ENCODE data around the gene SPDYE3. TPM values are rescaled to one million over a fixed set of nuclear protein-coding genes. Genes with fewer than 3 reads are reported as not detected.
"Not testable (repeated sequence)": the region's sequence is repeated elsewhere in the genome, so short reads cannot be mapped to it uniquely, and the experiment has no call there.

The SPDYE3 gene
- total RNA-seq, 4 donors from 2014 or later: not detected

- Histone ChIP-seq H3K4me3 (replicated peaks in 1 of 3) (peak overlapping the region; percentile 18 to 73 (median 62)), H3K27ac (peak overlapping the region; percentile 74 to 93 (median 90))
- 0% methylated on average over 34 to 42 of the region's 85 CpGs for WGBS, 2 donors
- H3K9me3 ChIP-seq; intact Hi-C loops (cut with DNase I); H3K4me1 ChIP-seq; H3K27me3 ChIP-seq; H3K36me3 ChIP-seq: not testable (repeated sequence)
- DNase-seq: peak; percentile 93 to 94
- TF ChIP-seq CTCF (IDR thresholded peaks at IDR 0.05): peak in 2 of 6 experiments; percentile 9 to 12
- TF ChIP-seq POLR2A (IDR thresholded peaks at IDR 0.05): peak; percentile 97
Observed at GRCh38 chr7:100335566-100336466, 28.3 kb downstream of the SPDYE3 start.

GRCh38 chr7:100338083-100338696 is 30.7 kb downstream of the SPDYE3 start:
- H3K9me3 ChIP-seq; H3K4me1 ChIP-seq; H3K4me3 ChIP-seq (replicated peaks in 1 of 3); intact Hi-C loops (cut with DNase I); H3K27ac ChIP-seq; DNase-seq; H3K27me3 ChIP-seq; H3K36me3 ChIP-seq: not testable (repeated sequence)
- WGBS, 2 donors: 84 to 86% methylated on average over 15 of the region's 15 CpGs

- H3K27ac ChIP-seq; H3K9me3 ChIP-seq; intact Hi-C loops (cut with DNase I); H3K36me3 ChIP-seq; H3K27me3 ChIP-seq; H3K4me3 ChIP-seq (replicated peaks in 1 of 3); DNase-seq: not testable (repeated sequence)
- WGBS, 2 donors: 85% methylated on average over 6 of the region's 6 CpGs
- peaks cover 5 to 11% of the 10 kb centered on the region in 2 donors for H3K4me1 ChIP-seq
Observed at GRCh38 chr7:100341286-100341685, 33.8 kb downstream of the SPDYE3 start.

GRCh38 chr7:100342765-100343164 is 35.3 kb downstream of the SPDYE3 start:
- no peak overlapping the region for H3K4me3 ChIP-seq (replicated peaks in 1 of 3)
- no peak for DNase-seq
- H3K36me3 ChIP-seq: peaks cover 17 to 19% of the 10 kb centered on the region in 2 donors
- peaks cover 0 to 4% of the 10 kb centered on the region in 2 donors for H3K4me1 ChIP-seq
- H3K9me3 ChIP-seq: no peaks in the 10 kb centered on the region
- no peaks in the 10 kb centered on the region for H3K27me3 ChIP-seq
- TF ChIP-seq POLR2A (IDR thresholded peaks at IDR 0.05) (no peak), CTCF (IDR thresholded peaks at IDR 0.05) (no peak)
- no peak overlapping the region for H3K27ac ChIP-seq
- intact Hi-C loops (cut with DNase I): no loop called here
- WGBS, 2 donors: 71 to 86% methylated on average over 6 of the region's 6 CpGs

- H3K4me3 ChIP-seq (replicated peaks in 1 of 3); H3K4me1 ChIP-seq; H3K9me3 ChIP-seq; H3K27ac ChIP-seq; intact Hi-C loops (cut with DNase I); H3K27me3 ChIP-seq; DNase-seq: not testable (repeated sequence)
- peaks cover 20 to 25% of the 10 kb centered on the region in 2 donors for H3K36me3 ChIP-seq
- 89 to 92% methylated on average over 4 of the region's 4 CpGs for WGBS, 2 donors
Observed at GRCh38 chr7:100344124-100344559, 36.6 kb downstream of the SPDYE3 start.

GRCh38 chr7:100344560-100345287 is 37.2 kb downstream of the SPDYE3 start:
- Histone ChIP-seq H3K27ac (peak overlapping the region in 1 of 3 donors; percentile 41), H3K36me3 (peaks cover 25 to 29% of the 10 kb centered on the region in 2 donors)
- TF ChIP-seq CTCF (IDR thresholded peaks at IDR 0.05): peak in 2 of 6 experiments; percentile 2 to 27
- DNase-seq; intact Hi-C loops (cut with DNase I); H3K4me3 ChIP-seq (replicated peaks in 1 of 3); H3K27me3 ChIP-seq; H3K9me3 ChIP-seq; H3K4me1 ChIP-seq: not testable (repeated sequence)
- WGBS, 2 donors: 75 to 84% methylated on average over 9 of the region's 13 CpGs

Data from thyroid gland (tissue), 4 donors.